HG02610 (cell line): ENCODE results near the gene CDH26.

Experiments used
- ATAC-seq: cut with Tn5 transposase; IDR thresholded peaks from one replicate; pipeline ENCODE4 v1.9.1; 2021; ENCODE audit warnings: mild to moderate bottlenecking, moderate library complexity; ENCODE audit not compliant: unreplicated experiment

The CDH26 gene

GRCh38 chr20:59977086-59977485 lies 18.9 kb downstream of the CDH26 start:
- ATAC-seq = no peak

- no peak for ATAC-seq
Measured at GRCh38 chr20:59983076-59983475, 24.9 kb downstream of the CDH26 start.

GRCh38 chr20:59984541-59984940 lies 26.3 kb downstream of the CDH26 start:
- no peak for ATAC-seq

- no peak for ATAC-seq
Measured at GRCh38 chr20:59985164-59985563, 26.9 kb downstream of the CDH26 start.

GRCh38 chr20:59985864-59986263 lies 27.6 kb downstream of the CDH26 start:
- ATAC-seq = no peak

- ATAC-seq = no peak
Measured at GRCh38 chr20:59987135-59987534, 28.9 kb downstream of the CDH26 start.

GRCh38 chr20:59988141-59988540 lies 29.9 kb downstream of the CDH26 start:
- ATAC-seq = no peak

- no peak for ATAC-seq
Measured at GRCh38 chr20:59992526-59993084, 34.4 kb downstream of the CDH26 start.

GRCh38 chr20:59993736-59994430 lies 35.7 kb downstream of the CDH26 start:
- no peak for ATAC-seq

GRCh38 chr20:59994697-59995122 lies 36.5 kb downstream of the CDH26 start:
- no peak for ATAC-seq

- ATAC-seq = no peak
Measured at GRCh38 chr20:59996108-59996507, 37.9 kb downstream of the CDH26 start.

- no peak for ATAC-seq
Measured at GRCh38 chr20:59997896-59998295, 39.7 kb downstream of the CDH26 start.

GRCh38 chr20:59999502-59999901 lies 41.3 kb downstream of the CDH26 start:
- no peak for ATAC-seq

GRCh38 chr20:60000271-60001042 lies 42.2 kb downstream of the CDH26 start:
- ATAC-seq = no peak

- no peak for ATAC-seq
Measured at GRCh38 chr20:60001108-60001507, 42.9 kb downstream of the CDH26 start.

GRCh38 chr20:60003776-60004175 lies 45.6 kb downstream of the CDH26 start:
- no peak for ATAC-seq

GRCh38 chr20:60006261-60006660 lies 48.0 kb downstream of the CDH26 start:
- no peak for ATAC-seq

GRCh38 chr20:60007464-60007863 lies 49.2 kb downstream of the CDH26 start:
- ATAC-seq = no peak

- no peak for ATAC-seq
Measured at GRCh38 chr20:60008130-60008808, 50.0 kb downstream of the CDH26 start.

GRCh38 chr20:60009318-60009717 lies 51.1 kb downstream of the CDH26 start:
- ATAC-seq = no peak

- no peak for ATAC-seq
Measured at GRCh38 chr20:60009826-60010616, 51.8 kb downstream of the CDH26 start.
